Right lobe of liver (tissue), 4 donors: ENCODE data around the gene MBNL2.

Source experiments
- CTCF ChIP-seq, 4 donors: fragments of 200-600 bp in 3 of 4; fragments of 450-650 bp in 1 of 4; IDR thresholded peaks; one replicate each; pipeline versions ENCODE4 v1.5.1 to v1.8.0; 2016 to 2022; ENCODE audit warnings: antibody characterized with exemption in 4 of 4, mild to moderate bottlenecking in 2 of 4
- POLR2A ChIP-seq: fragments of 450-650 bp; IDR thresholded peaks from one replicate; pipeline ENCODE4 v1.6.1; 2017; ENCODE audit warnings: antibody characterized with exemption, mild to moderate bottlenecking
- donor health status: DM: no; HTN: no; CAD: no.
- donor health status: DM: no; HTN: no; CAD: no.
- donor health status: DM: no; HTN: yes; CAD: no.

GRCh38 chr13:97205982-97206381 is 16.2 kb upstream of the MBNL2 start:
- no peak for TF ChIP-seq CTCF (IDR thresholded peaks at IDR 0.05)
- no peak for TF ChIP-seq POLR2A
